ENCODE results near the gene SLC9C2.
"Not testable (repeated sequence)": the region's sequence is repeated elsewhere in the genome, so short reads cannot be mapped to it uniquely, and the experiment has no call there.

Gene SLC9C2

DNA sequence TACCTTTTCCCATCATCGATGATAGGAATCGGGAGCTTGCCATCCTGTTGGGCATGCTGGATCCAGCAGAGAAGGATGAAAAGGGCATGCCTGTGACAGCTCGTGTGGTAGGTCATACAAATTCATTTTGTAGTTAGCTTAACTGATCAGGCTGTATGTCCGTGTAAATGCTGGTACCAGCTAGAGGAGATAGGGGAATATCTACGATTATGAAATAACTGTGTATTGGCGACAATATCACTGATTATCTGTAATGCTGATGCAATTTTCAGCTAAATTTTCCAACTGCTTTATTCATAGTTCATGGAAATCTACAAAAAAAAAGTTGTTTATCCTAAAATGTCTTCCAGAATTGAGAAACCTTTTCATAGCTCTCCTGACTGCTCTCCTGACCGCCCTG lies 117.5 kb downstream of the SLC9C2 start:
- in situ Hi-C loops (cut with HindIII; ENCODE audit: low pct_unique_long_range_greater_than_20kb, low sequenced_read_pairs), result no loop called here
- TF ChIP-seq JUND (IDR thresholded peaks at IDR 0.05; ENCODE audit: low read depth), result no peak
- DNase-seq (ENCODE audit: low read depth in 1 of 2, low spot score in 1 of 2), result no peak

DNA sequence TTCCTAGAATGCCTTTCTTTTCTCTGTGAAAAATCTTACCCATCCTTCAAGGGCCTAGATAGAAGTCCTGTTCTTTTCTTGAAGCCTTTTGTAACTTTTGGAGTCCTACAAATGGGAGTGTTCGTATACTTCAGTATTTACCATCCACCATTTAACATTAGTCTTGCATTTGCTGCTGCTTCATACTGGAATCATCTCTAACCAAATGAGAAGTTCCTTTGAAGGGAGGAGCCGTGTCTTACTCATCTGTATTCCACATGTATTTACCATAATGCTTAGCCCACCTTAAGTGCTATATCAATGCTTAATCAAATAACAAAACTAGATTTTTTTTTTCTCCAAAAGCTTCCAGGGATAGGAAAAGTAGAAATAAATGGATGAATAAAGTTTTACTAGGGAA lies 118.6 kb downstream of the SLC9C2 start:
- in situ Hi-C loops (cut with HindIII; ENCODE audit: low pct_unique_long_range_greater_than_20kb, low sequenced_read_pairs), result no loop called here
- no peak for DNase-seq (ENCODE audit: low read depth in 1 of 2, low spot score in 1 of 2)
- no peak for TF ChIP-seq JUND (IDR thresholded peaks at IDR 0.05; ENCODE audit: low read depth)

- in situ Hi-C loops (cut with HindIII; ENCODE audit: low pct_unique_long_range_greater_than_20kb, low sequenced_read_pairs), result no loop called here
- TF ChIP-seq JUND (IDR thresholded peaks at IDR 0.05; ENCODE audit: low read depth), result no peak
- no peak for DNase-seq (ENCODE audit: low read depth in 1 of 2, low spot score in 1 of 2)
Observed at GRCh38 chr1:173482683-173483082, 120.2 kb downstream of the SLC9C2 start.

DNA sequence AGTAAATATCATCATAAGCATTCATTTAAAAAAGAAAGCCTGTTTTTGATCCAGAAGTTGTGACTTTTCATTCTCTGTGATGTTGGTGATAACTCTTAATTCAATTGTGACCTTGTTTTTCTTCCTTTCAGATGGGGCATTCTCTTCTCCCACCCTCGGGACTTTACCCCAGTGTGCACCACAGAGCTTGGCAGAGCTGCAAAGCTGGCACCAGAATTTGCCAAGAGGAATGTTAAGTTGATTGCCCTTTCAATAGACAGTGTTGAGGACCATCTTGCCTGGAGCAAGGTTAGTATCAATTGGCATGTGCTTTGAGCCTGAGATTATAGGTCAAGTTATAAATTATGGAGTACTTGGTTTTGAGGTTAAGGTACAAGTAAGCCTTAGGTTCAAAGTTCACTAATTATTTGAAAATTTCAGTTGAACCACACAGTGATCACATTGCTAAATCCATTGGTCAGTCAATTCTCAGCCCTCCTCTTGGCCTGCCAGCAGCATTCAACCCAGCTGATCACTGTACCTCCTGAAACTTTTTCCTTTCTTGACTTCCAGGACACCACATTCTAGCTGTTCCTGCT lies 121.6 kb downstream of the SLC9C2 start:
- TF ChIP-seq JUND (IDR thresholded peaks at IDR 0.05; ENCODE audit: low read depth), result no peak
- in situ Hi-C loops (cut with HindIII; ENCODE audit: low pct_unique_long_range_greater_than_20kb, low sequenced_read_pairs), result no loop called here
- DNase-seq (ENCODE audit: low read depth in 1 of 2, low spot score in 1 of 2), result no peak

GRCh38 chr1:173479649-173480048 lies 123.2 kb downstream of the SLC9C2 start:
- DNase-seq (ENCODE audit: low read depth in 1 of 2, low spot score in 1 of 2), result no peak
- no peak for TF ChIP-seq JUND (IDR thresholded peaks at IDR 0.05; ENCODE audit: low read depth)
- in situ Hi-C loops (cut with HindIII; ENCODE audit: low pct_unique_long_range_greater_than_20kb, low sequenced_read_pairs), result no loop called here

GRCh38 chr1:173478094-173478674 lies 124.7 kb downstream of the SLC9C2 start:
- DNase-seq (ENCODE audit: low read depth in 1 of 2, low spot score in 1 of 2), result peak; percentile 50 to 64
- in situ Hi-C loops (cut with HindIII; ENCODE audit: low pct_unique_long_range_greater_than_20kb, low sequenced_read_pairs), result no loop called here
- TF ChIP-seq JUND (IDR thresholded peaks at IDR 0.05; ENCODE audit: low read depth), result no peak

DNA sequence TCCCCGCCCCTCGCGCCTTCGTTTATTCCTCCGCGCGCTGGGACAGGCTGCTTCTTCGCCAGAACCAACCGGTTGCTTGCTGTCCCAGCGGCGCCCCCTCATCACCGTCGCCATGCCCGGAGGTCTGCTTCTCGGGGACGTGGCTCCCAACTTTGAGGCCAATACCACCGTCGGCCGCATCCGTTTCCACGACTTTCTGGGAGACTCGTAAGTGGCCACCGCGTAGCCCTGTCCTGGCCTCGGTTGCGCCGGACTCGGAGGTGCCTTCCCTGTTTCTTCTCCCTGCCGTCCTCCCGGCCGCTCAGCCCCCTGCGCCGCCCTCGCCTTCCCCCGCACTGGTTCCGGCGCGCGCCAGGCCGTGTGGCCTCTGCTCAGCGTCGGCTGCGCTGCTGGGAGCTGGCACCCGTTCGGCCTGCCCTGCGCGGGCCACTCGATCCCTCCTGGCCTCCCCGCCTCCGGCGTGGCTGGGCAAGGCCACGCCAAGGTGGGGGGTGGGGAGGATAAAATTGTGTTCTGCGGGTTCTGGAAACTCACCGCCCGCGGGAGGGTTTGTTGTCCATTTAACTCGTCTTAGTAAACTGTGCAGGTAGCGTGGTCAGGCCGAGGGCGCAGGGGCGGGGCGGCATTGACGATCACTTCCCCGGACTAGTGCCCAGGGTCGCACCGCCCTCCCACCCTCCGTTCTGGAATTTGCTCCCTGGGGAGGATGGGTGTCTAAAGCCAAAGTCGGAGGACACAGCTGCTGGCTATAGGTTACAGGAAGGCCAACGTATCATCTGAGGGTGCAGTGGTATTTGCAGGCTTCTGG lies 125.4 kb downstream of the SLC9C2 start, which contains the start of gene PRDX6:
PRDX6 (plus strand) TSS at position 50 of the 808 bp plus-strand sequence; CDS start at position 113, 63 bp downstream.
- TF ChIP-seq JUND (IDR thresholded peaks at IDR 0.05; ENCODE audit: low read depth), result no peak
- DNase-seq (ENCODE audit: low read depth in 1 of 2, low spot score in 1 of 2), result peak; percentile 48 to 85
- in situ Hi-C loops (cut with HindIII; ENCODE audit: low pct_unique_long_range_greater_than_20kb, low sequenced_read_pairs), result no loop called here

DNA sequence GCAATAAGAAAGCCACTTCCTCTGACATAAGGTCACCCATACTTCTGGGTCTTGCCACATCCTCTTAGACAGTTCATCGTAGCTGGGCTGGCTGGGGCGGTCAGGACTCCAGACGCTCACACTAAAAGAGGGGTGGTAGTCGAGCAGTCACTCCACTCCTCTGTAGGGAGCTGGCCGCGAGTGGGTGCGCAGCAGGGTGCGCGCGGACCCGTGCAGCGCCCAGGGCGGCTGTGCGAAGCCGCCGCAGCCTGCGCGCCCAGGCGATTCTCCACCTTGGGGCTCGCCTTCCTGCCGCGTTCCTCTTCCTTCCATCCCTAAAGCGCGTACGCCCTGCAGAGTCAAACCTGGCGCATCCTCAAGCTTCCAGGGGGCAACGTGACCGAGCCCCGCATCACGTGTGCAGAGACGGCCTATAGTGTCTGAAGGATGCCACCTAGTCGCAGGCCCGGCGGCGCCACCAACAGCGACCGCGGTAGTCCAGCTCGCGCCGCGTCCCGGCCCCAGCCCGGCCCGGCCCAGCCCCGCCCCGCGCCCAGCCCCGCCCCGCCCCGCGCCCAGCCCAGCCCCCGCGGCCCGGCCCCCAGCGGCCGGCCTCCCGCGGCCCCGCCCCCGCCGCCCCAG lies 126.1 kb downstream of the SLC9C2 start:
- in situ Hi-C loops (cut with HindIII; ENCODE audit: low pct_unique_long_range_greater_than_20kb, low sequenced_read_pairs), result no loop called here

GRCh38 chr1:173476197-173476664 lies 126.6 kb downstream of the SLC9C2 start:
- TF ChIP-seq JUND (IDR thresholded peaks at IDR 0.05; ENCODE audit: low read depth), result no peak
- in situ Hi-C loops (cut with HindIII; ENCODE audit: low pct_unique_long_range_greater_than_20kb, low sequenced_read_pairs), result no loop called here
- no peak for DNase-seq (ENCODE audit: low read depth in 1 of 2, low spot score in 1 of 2)

More for the DNA sequence above, 126.1 kb downstream of the SLC9C2 start:
- DNase-seq (ENCODE audit: low read depth in 1 of 2, low spot score in 1 of 2), result peak; percentile 98
- TF ChIP-seq JUND (IDR thresholded peaks at IDR 0.05; ENCODE audit: low read depth), result no peak

- in situ Hi-C loops (cut with HindIII; ENCODE audit: low pct_unique_long_range_greater_than_20kb, low sequenced_read_pairs), result no loop called here
- TF ChIP-seq JUND (IDR thresholded peaks at IDR 0.05; ENCODE audit: low read depth), result no peak
- no peak for DNase-seq (ENCODE audit: low read depth in 1 of 2, low spot score in 1 of 2)
Observed at GRCh38 chr1:173475564-173476196, 127.2 kb downstream of the SLC9C2 start.

- DNase-seq (ENCODE audit: low read depth in 1 of 2, low spot score in 1 of 2); in situ Hi-C loops (cut with HindIII; ENCODE audit: low pct_unique_long_range_greater_than_20kb, low sequenced_read_pairs): not testable (repeated sequence)
Observed at GRCh38 chr1:173474780-173475421, 128.0 kb downstream of the SLC9C2 start.
